Measurements from ENCODE around the gene CDC42BPB.

DNA sequence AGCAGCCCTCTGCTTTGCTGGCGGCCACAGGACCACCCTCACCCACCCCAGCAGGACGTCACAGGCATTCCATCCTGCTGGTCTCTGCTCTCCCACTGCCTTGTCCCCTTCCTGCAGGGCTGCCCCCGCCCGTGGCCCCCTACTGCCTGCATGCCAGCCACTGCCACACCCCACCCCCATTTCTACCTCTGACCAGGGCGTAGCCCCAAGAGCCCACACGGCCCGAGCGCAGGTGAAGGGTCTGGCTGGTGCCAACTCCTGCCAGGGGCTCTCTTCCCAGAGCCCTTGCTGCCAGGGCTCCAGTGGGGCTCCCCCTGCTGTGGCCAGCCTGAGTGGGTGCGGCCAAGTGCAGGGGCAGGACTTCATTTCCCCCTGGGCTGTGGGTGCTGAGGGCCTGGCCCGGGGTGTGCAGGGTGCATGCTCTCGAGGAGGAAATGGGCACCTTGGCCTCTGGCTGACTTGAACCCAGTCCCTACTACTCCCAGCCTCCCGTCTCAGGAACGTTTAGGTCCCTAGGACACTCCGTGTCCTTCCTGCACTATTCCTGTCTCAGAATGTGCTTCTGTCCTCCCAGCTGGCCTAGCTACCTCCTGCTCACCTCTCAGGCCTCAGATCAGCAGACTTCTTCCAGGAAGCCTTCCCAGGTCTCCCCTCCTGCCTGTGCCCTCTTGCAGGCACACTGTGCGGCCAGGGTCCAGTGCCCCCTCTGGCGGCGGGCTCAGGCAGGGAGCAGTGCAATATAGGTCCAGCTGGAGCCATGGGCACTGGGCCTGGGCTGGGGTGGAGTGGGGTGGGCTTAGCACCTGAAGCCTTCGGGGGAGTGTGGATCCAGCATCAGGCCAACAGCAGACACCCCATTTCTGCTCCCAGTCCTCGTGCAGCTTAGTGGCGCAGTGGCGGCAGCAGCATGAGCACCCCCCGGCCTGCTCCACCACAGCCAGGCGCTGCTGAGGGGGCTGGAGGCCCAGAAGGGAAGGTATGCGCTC lies 28.1 kb upstream of the CDC42BPB start:
- TF ChIP-seq POLR2A (IDR thresholded peaks at IDR 0.05), result no peak
- TF ChIP-seq, protein P1, sequence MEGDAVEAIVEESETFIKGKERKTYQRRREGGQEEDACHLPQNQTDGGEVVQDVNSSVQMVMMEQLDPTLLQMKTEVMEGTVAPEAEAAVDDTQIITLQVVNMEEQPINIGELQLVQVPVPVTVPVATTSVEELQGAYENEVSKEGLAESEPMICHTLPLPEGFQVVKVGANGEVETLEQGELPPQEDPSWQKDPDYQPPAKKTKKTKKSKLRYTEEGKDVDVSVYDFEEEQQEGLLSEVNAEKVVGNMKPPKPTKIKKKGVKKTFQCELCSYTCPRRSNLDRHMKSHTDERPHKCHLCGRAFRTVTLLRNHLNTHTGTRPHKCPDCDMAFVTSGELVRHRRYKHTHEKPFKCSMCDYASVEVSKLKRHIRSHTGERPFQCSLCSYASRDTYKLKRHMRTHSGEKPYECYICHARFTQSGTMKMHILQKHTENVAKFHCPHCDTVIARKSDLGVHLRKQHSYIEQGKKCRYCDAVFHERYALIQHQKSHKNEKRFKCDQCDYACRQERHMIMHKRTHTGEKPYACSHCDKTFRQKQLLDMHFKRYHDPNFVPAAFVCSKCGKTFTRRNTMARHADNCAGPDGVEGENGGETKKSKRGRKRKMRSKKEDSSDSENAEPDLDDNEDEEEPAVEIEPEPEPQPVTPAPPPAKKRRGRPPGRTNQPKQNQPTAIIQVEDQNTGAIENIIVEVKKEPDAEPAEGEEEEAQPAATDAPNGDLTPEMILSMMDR (IDR thresholded peaks at IDR 0.05), result no peak
- TF ChIP-seq POLR2AphosphoS5 (IDR thresholded peaks at IDR 0.05), result no peak

Data from suprapubic skin (tissue), 4 donors.